ENCODE measurements around the gene FUT9. TPM values are rescaled to one million over a fixed set of nuclear protein-coding genes. Genes with fewer than 3 reads are reported as not detected.

Gene FUT9
- total and polyA plus RNA-seq, 10 of the 15 experiments (the other 5 are each of a cell fraction or from before 2014, with no cell fraction given), result not detected

DNA sequence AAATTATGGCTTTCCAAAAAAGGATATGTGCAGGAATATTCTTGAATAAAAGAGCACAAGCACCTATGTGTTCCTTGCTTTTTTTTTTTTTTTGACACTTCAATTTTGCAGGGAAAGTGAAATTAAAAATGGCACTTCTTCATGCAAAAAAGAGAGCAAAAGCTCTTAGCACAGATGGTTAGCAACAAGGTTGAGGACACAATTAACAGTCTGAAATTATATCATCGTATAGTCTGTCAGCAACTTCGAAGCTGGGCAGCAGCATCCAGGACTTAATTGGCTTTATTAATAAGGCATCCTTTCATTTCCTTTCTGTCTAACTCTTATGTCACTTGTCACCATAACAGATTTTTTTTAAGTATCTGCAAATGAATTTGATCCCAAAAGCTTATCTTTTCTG lies 122.6 kb downstream of the FUT9 start:
- intact Hi-C loops (cut with micrococcal nuclease; ENCODE audit: unreplicated experiment) (no loop called here), in situ Hi-C loops (cut with MboI) (no loop called here)
- Histone ChIP-seq H2AFZ (ENCODE audit: control insufficient read depth, low read depth, low read length) (no peak overlapping the region), H3K27ac (ENCODE audit: control insufficient read depth, insufficient read depth) (no peak overlapping the region), H3K9me3 (replicated peaks; ENCODE audit: control insufficient read depth, insufficient read depth, low read length) (no peaks in the 10 kb centered on the region), H3K79me2 (ENCODE audit: control insufficient read depth, insufficient read depth, low read length) (no peaks in the 10 kb centered on the region), H3K9ac (ENCODE audit: control insufficient read depth, insufficient read depth, low read length) (no peak overlapping the region), H3K4me2 (ENCODE audit: control insufficient read depth, insufficient read depth) (no peak overlapping the region), H3K27me3 (replicated peaks in 1 of 2; ENCODE audit: control insufficient read depth in 2 of 2, insufficient read depth in 2 of 2, low read length in 1 of 2) (no peaks in the 10 kb centered on the region), H3K4me3 (no peak overlapping the region), H3K4me1 (ENCODE audit: control insufficient read depth, insufficient read depth, low read length) (no peaks in the 10 kb centered on the region), H3K36me3 (ENCODE audit: control insufficient read depth in 2 of 2, insufficient read depth in 2 of 2, low read length in 1 of 2) (no peaks in the 10 kb centered on the region), H4K20me1 (ENCODE audit: control insufficient read depth, insufficient read depth) (no peaks in the 10 kb centered on the region)
- CTCF ChIA-PET, result interaction anchor here (0.6 kb wide), 1 partner anchor 150 kb away, joined by 3 read pairs; no protein-coding TSS in a partner anchor
- FAIRE-seq (no peak), DNase-seq (ENCODE audit: low read depth, low spot score) (no peak), ATAC-seq (no peak)
- POLR2A ChIA-PET, result no interaction called here
- TF ChIP-seq PAX8 (IDR thresholded peaks at IDR 0.05) (no peak), ZNF217 (IDR thresholded peaks at IDR 0.05) (no peak)
- TF ChIP-seq, protein P1, sequence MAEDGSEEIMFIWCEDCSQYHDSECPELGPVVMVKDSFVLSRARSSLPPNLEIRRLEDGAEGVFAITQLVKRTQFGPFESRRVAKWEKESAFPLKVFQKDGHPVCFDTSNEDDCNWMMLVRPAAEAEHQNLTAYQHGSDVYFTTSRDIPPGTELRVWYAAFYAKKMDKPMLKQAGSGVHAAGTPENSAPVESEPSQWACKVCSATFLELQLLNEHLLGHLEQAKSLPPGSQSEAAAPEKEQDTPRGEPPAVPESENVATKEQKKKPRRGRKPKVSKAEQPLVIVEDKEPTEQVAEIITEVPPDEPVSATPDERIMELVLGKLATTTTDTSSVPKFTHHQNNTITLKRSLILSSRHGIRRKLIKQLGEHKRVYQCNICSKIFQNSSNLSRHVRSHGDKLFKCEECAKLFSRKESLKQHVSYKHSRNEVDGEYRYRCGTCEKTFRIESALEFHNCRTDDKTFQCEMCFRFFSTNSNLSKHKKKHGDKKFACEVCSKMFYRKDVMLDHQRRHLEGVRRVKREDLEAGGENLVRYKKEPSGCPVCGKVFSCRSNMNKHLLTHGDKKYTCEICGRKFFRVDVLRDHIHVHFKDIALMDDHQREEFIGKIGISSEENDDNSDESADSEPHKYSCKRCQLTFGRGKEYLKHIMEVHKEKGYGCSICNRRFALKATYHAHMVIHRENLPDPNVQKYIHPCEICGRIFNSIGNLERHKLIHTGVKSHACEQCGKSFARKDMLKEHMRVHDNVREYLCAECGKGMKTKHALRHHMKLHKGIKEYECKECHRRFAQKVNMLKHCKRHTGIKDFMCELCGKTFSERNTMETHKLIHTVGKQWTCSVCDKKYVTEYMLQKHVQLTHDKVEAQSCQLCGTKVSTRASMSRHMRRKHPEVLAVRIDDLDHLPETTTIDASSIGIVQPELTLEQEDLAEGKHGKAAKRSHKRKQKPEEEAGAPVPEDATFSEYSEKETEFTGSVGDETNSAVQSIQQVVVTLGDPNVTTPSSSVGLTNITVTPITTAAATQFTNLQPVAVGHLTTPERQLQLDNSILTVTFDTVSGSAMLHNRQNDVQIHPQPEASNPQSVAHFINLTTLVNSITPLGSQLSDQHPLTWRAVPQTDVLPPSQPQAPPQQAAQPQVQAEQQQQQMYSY (CRISPR knock-in tag; IDR thresholded peaks at IDR 0.05), result no peak
- BruUV-seq (replicated peaks), result no TSS peak
- SMC1A ChIA-PET (ENCODE audit: uncharacterized antibody, unreplicated experiment), result no interaction called here
- 19% methylated on average over 2 of the region's 2 CpGs for WGBS (ENCODE audit: insufficient coverage, insufficient replicate concordance, low lambda C conversion rate, missing lambda C conversion rate)
- RAD21 ChIA-PET (ENCODE audit: unreplicated experiment), result no interaction called here

DNA sequence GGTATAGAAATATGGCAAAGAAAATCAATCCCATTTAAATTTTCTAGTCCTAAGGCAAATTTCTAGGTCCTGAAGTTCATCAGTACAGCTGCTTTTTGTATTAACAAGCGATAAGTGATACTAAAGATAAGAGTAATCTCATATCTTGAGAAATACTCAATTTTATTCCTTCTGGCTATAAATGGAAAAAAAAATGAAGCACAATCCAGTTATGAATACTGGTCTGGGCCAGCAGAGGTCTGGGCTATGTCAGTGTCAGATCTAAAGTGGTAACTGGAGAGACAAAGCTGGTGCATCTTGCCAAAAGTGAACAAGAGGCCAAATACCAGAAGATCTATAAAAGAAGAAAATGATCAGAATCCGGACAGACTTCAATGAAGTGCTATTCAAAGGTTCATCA lies 126.4 kb downstream of the FUT9 start:
- in situ Hi-C loops (cut with MboI) (no loop called here), intact Hi-C loops (cut with micrococcal nuclease; ENCODE audit: unreplicated experiment) (no loop called here)
- no peaks in the 10 kb centered on the region for H3K9me3 ChIP-seq (replicated peaks; ENCODE audit: control insufficient read depth, insufficient read depth, low read length)
- DNase-seq (ENCODE audit: low read depth, low spot score) (no peak), FAIRE-seq (no peak), ATAC-seq (no peak)
- H3K4me2 ChIP-seq (ENCODE audit: control insufficient read depth, insufficient read depth), result no peak overlapping the region
- CTCF ChIA-PET, result no interaction called here
- no peak overlapping the region for H3K9ac ChIP-seq (ENCODE audit: control insufficient read depth, insufficient read depth, low read length)
- H3K27me3 ChIP-seq (replicated peaks in 1 of 2; ENCODE audit: control insufficient read depth in 2 of 2, insufficient read depth in 2 of 2, low read length in 1 of 2), result no peaks in the 10 kb centered on the region
- H3K36me3 ChIP-seq (ENCODE audit: control insufficient read depth in 2 of 2, insufficient read depth in 2 of 2, low read length in 1 of 2), result no peaks in the 10 kb centered on the region
- no peaks in the 10 kb centered on the region for H4K20me1 ChIP-seq (ENCODE audit: control insufficient read depth, insufficient read depth)
- no peaks in the 10 kb centered on the region for H3K79me2 ChIP-seq (ENCODE audit: control insufficient read depth, insufficient read depth, low read length)
- 3% methylated on average over 2 of the region's 2 CpGs for WGBS (ENCODE audit: insufficient coverage, insufficient replicate concordance, low lambda C conversion rate, missing lambda C conversion rate)
- BruUV-seq (replicated peaks), result no TSS peak
- RAD21 ChIA-PET (ENCODE audit: unreplicated experiment), result no interaction called here
- SMC1A ChIA-PET (ENCODE audit: uncharacterized antibody, unreplicated experiment), result no interaction called here
- H2AFZ ChIP-seq (ENCODE audit: control insufficient read depth, low read depth, low read length), result no peak overlapping the region
- POLR2A ChIA-PET, result no interaction called here
- no peaks in the 10 kb centered on the region for H3K4me1 ChIP-seq (ENCODE audit: control insufficient read depth, insufficient read depth, low read length)
- H3K27ac ChIP-seq (ENCODE audit: control insufficient read depth, insufficient read depth), result no peak overlapping the region
- H3K4me3 ChIP-seq, result no peak overlapping the region
- TF ChIP-seq NR2C2 (IDR thresholded peaks at IDR 0.05; ENCODE audit: borderline replicate concordance, control insufficient read depth, insufficient read length, low read depth) (no peak), RELA (IDR thresholded peaks at IDR 0.05; ENCODE audit: borderline replicate concordance, partially characterized antibody) (no peak), MXI1 (IDR thresholded peaks at IDR 0.05; ENCODE audit: low read depth, low read length) (no peak), RUNX3 (IDR thresholded peaks at IDR 0.05; ENCODE audit: low read length) (no peak), EZH2 (IDR thresholded peaks at IDR 0.05; ENCODE audit: borderline replicate concordance, control insufficient read depth, low read depth, low read length) (no peak)
- TF ChIP-seq, protein P2, sequence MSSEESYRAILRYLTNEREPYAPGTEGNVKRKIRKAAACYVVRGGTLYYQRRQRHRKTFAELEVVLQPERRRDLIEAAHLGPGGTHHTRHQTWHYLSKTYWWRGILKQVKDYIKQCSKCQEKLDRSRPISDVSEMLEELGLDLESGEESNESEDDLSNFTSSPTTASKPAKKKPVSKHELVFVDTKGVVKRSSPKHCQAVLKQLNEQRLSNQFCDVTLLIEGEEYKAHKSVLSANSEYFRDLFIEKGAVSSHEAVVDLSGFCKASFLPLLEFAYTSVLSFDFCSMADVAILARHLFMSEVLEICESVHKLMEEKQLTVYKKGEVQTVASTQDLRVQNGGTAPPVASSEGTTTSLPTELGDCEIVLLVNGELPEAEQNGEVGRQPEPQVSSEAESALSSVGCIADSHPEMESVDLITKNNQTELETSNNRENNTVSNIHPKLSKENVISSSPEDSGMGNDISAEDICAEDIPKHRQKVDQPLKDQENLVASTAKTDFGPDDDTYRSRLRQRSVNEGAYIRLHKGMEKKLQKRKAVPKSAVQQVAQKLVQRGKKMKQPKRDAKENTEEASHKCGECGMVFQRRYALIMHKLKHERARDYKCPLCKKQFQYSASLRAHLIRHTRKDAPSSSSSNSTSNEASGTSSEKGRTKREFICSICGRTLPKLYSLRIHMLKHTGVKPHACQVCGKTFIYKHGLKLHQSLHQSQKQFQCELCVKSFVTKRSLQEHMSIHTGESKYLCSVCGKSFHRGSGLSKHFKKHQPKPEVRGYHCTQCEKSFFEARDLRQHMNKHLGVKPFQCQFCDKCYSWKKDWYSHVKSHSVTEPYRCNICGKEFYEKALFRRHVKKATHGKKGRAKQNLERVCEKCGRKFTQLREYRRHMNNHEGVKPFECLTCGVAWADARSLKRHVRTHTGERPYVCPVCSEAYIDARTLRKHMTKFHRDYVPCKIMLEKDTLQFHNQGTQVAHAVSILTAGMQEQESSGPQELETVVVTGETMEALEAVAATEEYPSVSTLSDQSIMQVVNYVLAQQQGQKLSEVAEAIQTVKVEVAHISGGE (CRISPR knock-in tag; IDR thresholded peaks at IDR 0.05), result no peak
- TF ChIP-seq, protein P3, sequence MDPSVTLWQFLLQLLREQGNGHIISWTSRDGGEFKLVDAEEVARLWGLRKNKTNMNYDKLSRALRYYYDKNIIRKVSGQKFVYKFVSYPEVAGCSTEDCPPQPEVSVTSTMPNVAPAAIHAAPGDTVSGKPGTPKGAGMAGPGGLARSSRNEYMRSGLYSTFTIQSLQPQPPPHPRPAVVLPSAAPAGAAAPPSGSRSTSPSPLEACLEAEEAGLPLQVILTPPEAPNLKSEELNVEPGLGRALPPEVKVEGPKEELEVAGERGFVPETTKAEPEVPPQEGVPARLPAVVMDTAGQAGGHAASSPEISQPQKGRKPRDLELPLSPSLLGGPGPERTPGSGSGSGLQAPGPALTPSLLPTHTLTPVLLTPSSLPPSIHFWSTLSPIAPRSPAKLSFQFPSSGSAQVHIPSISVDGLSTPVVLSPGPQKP (IDR thresholded peaks at IDR 0.05; ENCODE audit: low read depth, low read length), result no peak

All from GM12878 (cell line).